ENCODE results near the gene TMEM244.
"Not testable (repeated sequence)": the region's sequence is repeated elsewhere in the genome, so short reads cannot be mapped to it uniquely, and the experiment has no call there.

The TMEM244 gene, protein sequence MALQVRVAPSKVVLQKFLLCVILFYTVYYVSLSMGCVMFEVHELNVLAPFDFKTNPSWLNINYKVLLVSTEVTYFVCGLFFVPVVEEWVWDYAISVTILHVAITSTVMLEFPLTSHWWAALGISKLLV

DNA sequence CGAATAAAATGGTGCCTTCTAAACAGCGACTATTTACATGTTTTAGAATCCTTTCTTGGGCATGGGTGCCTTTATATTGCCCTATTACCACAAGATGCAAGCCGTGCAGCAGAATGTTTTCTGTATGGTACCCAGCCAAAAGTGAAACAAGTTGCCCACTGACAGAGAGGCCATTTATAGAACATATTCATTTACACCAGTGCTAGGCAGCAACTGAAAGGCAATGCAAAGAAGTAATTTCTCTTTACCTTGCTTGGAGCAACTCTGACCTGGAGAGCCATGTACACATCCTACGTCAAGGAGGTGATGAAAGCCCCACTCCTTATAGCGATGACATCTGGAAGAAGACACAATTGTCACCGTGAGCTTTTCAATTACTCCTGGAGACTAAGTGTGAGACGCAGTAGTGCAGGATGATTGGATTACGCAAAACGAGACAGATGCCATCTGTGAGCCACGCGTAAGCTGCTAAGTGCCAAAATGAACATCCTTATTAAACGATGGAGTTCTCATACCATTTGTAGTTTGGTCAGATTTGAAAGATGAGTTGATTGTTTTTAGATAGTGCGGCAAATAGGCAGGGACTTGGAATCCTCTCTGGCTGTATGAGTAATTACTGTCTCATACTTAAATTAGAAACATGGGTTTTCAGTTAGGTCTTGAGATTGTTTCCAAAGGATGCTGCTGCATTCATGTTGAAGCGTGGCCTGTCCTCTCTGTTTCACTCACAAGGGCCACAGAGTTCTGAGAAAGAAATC is at the start of gene TMEM244:
Gene TMEM244 (minus strand): TSS at position 408 of the 758 bp plus-strand sequence. CDS start 127 bp downstream, at position 281.
- no peak for DNase-seq

DNA sequence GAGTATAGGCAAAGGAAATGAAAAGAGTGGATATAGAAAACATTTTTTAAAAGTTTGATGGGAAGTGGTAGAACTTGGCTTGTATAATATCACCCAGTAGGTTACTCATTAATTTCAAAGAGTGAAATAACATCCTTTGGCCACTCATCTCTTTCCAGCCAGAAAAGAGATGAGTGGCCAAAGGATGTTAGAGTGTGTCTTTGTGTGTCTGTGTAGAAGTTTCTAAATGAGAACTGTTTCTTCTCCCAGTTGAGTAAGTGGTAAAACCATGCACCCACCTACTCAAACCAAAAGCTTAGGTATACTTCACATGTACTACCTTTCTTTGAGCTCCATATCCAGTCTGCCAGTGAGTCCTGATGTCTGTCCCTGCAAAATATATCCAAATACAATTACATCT is 47.7 kb upstream of the TMEM244 start:
- DNase-seq, result no peak

- DNase-seq, result no peak
These were observed 47.2 kb upstream of the TMEM244 start for GRCh38 chr6:129908356-129908755.

- no peak for DNase-seq
These were observed 45.5 kb upstream of the TMEM244 start for GRCh38 chr6:129906515-129907077.

GRCh38 chr6:129903082-129903481 is 42.0 kb upstream of the TMEM244 start:
- no peak for DNase-seq

DNA sequence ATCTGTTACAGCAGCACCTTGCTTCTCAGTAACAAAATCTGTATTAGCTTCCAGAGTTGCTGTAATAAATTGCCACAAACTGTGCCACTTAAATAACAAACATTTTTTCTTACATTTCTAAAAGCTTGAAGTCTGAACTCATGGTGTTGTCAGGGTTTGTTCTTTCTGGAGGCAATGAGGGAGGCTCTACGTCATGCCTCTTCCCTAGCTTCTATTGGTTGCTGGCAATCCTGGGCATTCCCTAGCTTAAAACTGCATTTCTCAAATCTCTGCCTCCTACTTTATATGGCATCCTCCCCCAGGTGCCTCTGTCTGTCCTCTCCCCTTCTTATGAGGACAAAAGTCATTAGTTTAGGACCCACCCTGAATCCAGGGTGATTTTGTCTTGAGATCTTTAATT is 41.6 kb upstream of the TMEM244 start:
- no peak for DNase-seq

DNA sequence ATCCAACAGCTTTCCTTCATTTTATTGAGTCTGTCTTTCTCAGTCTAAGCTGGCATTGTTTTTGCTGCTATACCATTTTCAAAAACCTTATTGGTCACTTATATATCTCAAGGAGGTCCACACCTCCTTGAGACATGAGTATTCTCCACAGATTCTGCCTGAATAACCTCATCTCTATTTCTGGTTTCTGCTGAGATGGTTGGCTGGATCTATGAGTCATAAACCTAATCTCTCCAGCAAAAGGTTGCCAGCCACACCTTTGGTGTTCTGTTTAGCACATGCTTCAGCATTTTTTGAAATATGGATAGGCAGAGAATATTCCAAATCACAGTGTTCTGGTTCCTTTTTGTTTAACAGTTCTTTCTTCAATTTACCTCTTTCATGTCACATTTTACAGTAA is 40.8 kb upstream of the TMEM244 start:
- DNase-seq, result no peak

- DNase-seq, result no peak
These were observed 34.6 kb upstream of the TMEM244 start for GRCh38 chr6:129895692-129896091.

GRCh38 chr6:129894921-129895320 is 33.8 kb upstream of the TMEM244 start:
- DNase-seq, result no peak

GRCh38 chr6:129893640-129894039 is 32.5 kb upstream of the TMEM244 start:
- no peak for DNase-seq

DNA sequence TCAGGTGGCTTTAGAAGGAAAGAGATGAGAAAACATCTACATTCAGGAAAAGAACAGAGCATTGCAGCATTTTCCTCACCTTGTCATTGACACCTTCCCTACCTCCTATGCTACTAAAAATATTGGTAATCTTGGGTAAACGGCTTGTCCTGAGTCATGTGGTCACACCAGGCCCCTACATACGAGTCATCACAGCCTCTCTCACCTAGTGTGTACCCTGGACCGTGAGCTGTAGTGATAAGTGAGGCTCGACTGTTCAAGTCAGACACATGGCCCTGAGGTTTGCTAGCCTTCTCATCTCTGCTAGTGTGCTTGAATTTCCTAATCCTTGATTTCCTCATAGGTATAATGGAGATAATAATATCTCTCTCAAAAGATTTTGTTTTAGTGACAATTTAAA is 29.6 kb upstream of the TMEM244 start:
- no peak for DNase-seq

GRCh38 chr6:129890164-129890563 is 29.0 kb upstream of the TMEM244 start:
- DNase-seq, result no peak

DNA sequence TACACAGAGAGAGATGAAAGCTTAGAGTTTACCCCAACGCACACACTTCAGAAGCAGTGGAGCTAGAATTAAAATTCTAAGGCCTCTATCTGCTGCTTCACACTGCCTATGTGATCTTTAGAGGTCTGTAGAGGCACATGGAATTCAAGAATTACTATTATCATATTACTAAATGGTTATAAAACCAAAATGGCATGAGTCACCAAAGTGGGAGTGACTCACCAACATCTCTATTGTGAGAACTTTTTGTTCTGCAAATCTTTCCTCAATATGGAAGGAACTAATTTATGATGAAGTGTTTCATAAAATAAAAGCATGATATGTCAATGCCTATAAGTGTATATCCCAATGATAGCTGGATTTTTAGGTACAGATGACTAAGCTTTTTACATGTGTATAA is 28.5 kb upstream of the TMEM244 start:
- DNase-seq, result no peak

DNA sequence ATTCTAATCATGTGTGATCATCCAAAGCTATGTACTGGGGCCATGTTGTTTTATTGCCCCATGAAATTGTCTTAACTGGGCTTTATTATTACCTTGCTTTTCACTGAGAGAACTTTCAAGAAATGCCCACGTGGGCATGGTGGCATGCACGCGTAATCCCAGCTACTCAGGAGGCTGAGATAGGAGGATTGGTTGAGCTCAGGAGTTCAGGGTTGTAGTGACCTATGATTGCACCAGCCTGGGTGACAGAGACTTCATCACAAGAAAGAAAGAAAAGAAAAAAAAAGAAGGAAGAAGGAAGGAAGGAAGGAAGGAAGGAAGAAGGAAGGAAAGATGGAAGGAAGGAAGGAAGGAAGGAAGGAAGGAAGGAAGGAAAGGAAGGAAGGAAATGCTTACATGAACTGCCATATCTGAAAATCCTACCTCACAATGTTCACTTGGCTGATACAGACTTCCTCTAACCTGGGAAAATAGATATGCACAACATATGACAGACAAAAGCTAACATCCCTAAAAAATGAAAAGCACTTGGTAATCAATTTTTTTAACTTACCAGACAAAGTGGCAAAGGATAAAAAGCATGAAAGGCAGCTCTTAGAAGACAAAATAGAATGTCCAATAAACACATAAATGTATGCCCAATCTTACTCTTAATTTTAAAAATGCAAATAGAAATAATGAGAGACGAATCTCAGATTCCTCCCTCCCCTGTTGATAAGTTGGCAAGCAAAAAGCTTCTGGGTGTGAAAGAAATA is 25.5 kb upstream of the TMEM244 start:
- DNase-seq, result no peak

GRCh38 chr6:129884211-129884610 is 23.1 kb upstream of the TMEM244 start:
- no peak for DNase-seq

DNA sequence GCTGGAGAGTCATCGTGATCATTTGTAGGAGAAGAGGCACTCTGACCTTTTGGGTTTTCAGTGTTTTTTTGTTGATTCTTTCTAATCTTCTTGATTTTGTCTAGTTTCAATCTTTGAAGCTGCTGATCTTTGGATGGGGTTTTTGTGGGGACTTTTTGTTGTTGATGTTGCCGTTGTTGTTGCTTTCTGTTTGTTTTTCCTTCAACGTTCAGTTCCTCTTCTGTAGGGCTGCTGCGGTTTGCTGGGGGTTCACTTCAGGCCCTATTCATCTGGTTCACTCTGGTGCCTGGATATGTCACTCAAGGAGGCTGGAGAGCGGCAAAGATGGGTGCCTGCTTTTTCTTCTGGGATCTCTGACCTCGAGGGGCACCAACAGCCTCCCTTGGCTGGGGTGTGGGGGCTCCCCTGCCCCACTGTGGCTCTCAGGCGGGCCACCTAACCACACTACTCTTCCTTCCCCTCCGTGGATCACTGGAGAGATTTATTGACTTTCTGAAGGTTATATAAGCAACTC is 21.5 kb upstream of the TMEM244 start:
- DNase-seq, result no peak

- not testable (repeated sequence) for DNase-seq
These were observed 16.8 kb upstream of the TMEM244 start for GRCh38 chr6:129877894-129878293.

- DNase-seq, result no peak
These were observed 14.8 kb upstream of the TMEM244 start for GRCh38 chr6:129875610-129876520.

- DNase-seq, result no peak
These were observed 13.7 kb upstream of the TMEM244 start for GRCh38 chr6:129874837-129875236.

GRCh38 chr6:129872586-129872985 is 11.5 kb upstream of the TMEM244 start:
- no peak for DNase-seq

GRCh38 chr6:129871221-129871620 is 10.1 kb upstream of the TMEM244 start:
- DNase-seq, result no peak

DNA sequence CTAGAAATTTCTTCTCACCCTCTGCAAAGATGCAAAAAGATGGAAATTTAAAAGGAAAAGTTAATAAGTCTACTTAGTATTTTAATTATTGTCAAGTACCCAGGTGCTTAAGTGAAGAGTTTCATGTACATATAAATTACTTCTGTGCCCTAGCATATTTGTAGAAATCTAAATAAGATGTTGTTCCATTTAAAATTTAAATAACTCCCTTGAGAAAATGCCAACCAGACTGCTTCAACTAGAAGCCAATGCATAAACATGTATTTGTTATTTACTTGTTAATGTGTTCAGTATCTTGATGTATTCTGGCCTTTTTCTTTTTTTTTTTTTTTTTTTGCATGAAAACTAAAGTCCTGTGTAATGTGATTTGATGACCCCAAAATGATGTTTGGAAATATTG is 6.3 kb upstream of the TMEM244 start:
- no peak for DNase-seq

Data from NCI-H526 (cell line).